PFSK-1 (cell line): ENCODE data around the gene CTCF.

Experiments used
- POLR2AphosphoS5 ChIP-seq: IDR thresholded peaks from 2 replicates; pipeline ENCODE4 v1.6.1; 2012; ENCODE audit warnings: low read depth, mild to moderate bottlenecking, control low read depth, low read length, moderate library complexity
- TAF1 ChIP-seq: IDR thresholded peaks from 2 replicates; pipeline ENCODE4 v1.6.1; 2012; ENCODE audit warnings: low read length, control low read depth, borderline replicate concordance; ENCODE audit not compliant: insufficient read depth

DNA sequence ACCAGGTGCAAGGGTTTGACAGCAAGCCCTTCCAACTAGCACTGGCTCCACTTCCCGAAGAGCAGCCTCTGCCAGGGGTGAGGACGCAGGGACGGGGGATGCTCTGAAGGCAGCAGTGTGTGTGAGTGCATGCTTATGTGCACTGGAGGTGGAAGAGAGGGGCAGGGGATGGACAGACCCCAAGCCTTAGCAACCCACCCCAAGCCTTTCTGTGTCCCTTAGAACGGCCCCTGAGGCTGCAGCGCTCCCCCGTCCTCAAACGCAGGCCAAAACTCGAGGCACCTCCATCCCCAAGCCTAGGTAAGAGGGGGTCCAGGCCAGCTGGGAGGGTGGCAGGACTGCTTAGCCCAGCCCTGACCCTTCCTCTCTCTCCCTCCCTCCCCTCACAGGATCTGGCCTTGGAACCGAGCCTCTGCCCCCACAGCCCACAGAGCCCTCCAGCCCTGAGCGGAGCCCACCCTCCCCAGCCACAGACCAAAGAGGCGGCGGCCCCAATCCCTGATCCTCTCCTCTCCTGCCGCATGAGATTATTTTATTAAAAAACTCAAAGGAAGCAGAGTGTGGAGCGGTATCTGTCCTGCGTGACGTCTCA lies 94.8 kb downstream of the CTCF start:
- TF ChIP-seq POLR2AphosphoS5 (no peak), TAF1 (no peak)
